Thyroid gland (tissue), 4 donors: ENCODE results near the gene RNF11.

Source experiments
- CTCF ChIP-seq, 6 experiments: fragments of 200-600 bp in 3 of 6; fragments of 450-650 bp in 3 of 6; sonication (generic) in 3 of 6; IDR thresholded peaks; one replicate each; pipeline ENCODE4 v1.5.1; 2016 to 2019; ENCODE audit warnings: antibody characterized with exemption in 6 of 6, mild to moderate bottlenecking in 2 of 6, inconsistent platforms in 1 of 6, moderate library complexity in 1 of 6
- POLR2A ChIP-seq, 2 donors: fragments of 450-650 bp; IDR thresholded peaks; one replicate each; pipeline ENCODE4 v1.6.1; 2017; ENCODE audit warnings: antibody characterized with exemption in 2 of 2, mild to moderate bottlenecking in 2 of 2, moderate library complexity in 1 of 2

GRCh38 chr1:51210055-51210454, 26.0 kb upstream of the RNF11 start:
- TF ChIP-seq CTCF (IDR thresholded peaks at IDR 0.05) (no peak), POLR2A (IDR thresholded peaks at IDR 0.05) (no peak)
